Vagina (tissue), 2 donors: ENCODE data around the gene PLK5. TPM values are rescaled to one million over a fixed set of nuclear protein-coding genes. Genes with fewer than 3 reads are reported as not detected.

Source experiments
- DNase-seq, 2 donors: peaks; one replicate each; pipeline ENCODE4 v3.0.0-alpha.2; 2017; ENCODE audit errors: extremely low spot score in 2 of 2
- H3K27ac ChIP-seq: fragments of 200-600 bp; sonication (generic); one replicate; pipeline ENCODE4 v1.5.1; 2019
- H3K27me3 ChIP-seq: fragments of 200-600 bp; sonication (generic); one replicate; pipeline ENCODE4 v1.5.1; 2019
- H3K36me3 ChIP-seq, 2 donors: fragments of 200-600 bp; sonication (generic); one replicate each; pipeline ENCODE4 v1.5.1; 2017 to 2019
- H3K4me1 ChIP-seq: fragments of 200-600 bp; sonication (generic); one replicate; pipeline ENCODE4 v1.5.1; 2019
- H3K4me3 ChIP-seq, 2 donors: fragments of 200-600 bp; sonication (generic); 1 replicate in 1 of 2; 2 replicates in 1 of 2; pipeline ENCODE4 v1.5.1; 2016 to 2019
- H3K9me3 ChIP-seq: fragments of 200-600 bp; sonication (generic); one replicate; pipeline ENCODE4 v1.5.1; 2019
- CTCF ChIP-seq, 3 experiments: fragments of 450-650 bp in 2 of 3; fragments of 200-600 bp in 1 of 3; sonication (generic) in 1 of 3; IDR thresholded peaks; one replicate each; pipeline ENCODE4 v1.5.1; 2017 to 2019; ENCODE audit warnings: antibody characterized with exemption in 3 of 3, mild to moderate bottlenecking in 2 of 3, moderate library complexity in 2 of 3
- POLR2A ChIP-seq, 2 donors: fragments of 450-650 bp; IDR thresholded peaks; one replicate each; pipeline ENCODE4 v1.6.1; 2017; ENCODE audit warnings: antibody characterized with exemption in 2 of 2, mild to moderate bottlenecking in 2 of 2, moderate library complexity in 2 of 2
- POLR2AphosphoS5 ChIP-seq, 2 donors: sonication (generic); formaldehyde crosslinking; IDR thresholded peaks; one replicate each; pipeline ENCODE4 v1.9.0; 2017; ENCODE audit warnings: antibody characterized with exemption in 2 of 2, mild to moderate bottlenecking in 2 of 2, low read depth in 1 of 2; ENCODE audit not compliant: insufficient read depth in 1 of 2
- intact Hi-C: fragments of 100-400 bp; cut with DNase I; formaldehyde crosslinking; loops from one replicate; pipeline ENCODE4 v1.15.1; 2023
- total RNA-seq: library from RNA; depleted of rRNA; stranded (reverse); fragments of >200 nt; gene quantifications from one replicate; pipeline ENCODE4 v1.2.3, GENCODE V29; 2016

PLK5 gene
- total RNA-seq, 1 donor from 2014 or later, result 0.49 TPM

GRCh38 chr19:1561236-1561842, 37.5 kb downstream of the PLK5 start:
- no peak for TF ChIP-seq CTCF (IDR thresholded peaks at IDR 0.05)
- Histone ChIP-seq H3K4me3 (no peak overlapping the region), H3K4me1 (peaks cover 24% of the 10 kb centered on the region), H3K9me3 (no peaks in the 10 kb centered on the region), H3K36me3 (peaks cover 0 to 3% of the 10 kb centered on the region in 2 donors), H3K27me3 (no peaks in the 10 kb centered on the region), H3K27ac (no peak overlapping the region)
- no peak for DNase-seq
- intact Hi-C loops, result no loop called here

- Histone ChIP-seq H3K4me3 (no peak overlapping the region), H3K36me3 (no peaks in the 10 kb centered on the region), H3K9me3 (no peaks in the 10 kb centered on the region), H3K4me1 (peaks cover 24% of the 10 kb centered on the region), H3K27ac (no peak overlapping the region), H3K27me3 (no peaks in the 10 kb centered on the region)
- intact Hi-C loops, result no loop called here
- TF ChIP-seq CTCF (IDR thresholded peaks at IDR 0.05) (no peak), POLR2A (IDR thresholded peaks at IDR 0.05) (no peak), POLR2AphosphoS5 (IDR thresholded peaks at IDR 0.05; ENCODE audit: insufficient read depth in 1 of 2, low read depth in 1 of 2) (no peak)
- DNase-seq, result no peak
These were observed 39.4 kb downstream of the PLK5 start for GRCh38 chr19:1563251-1563650.

- intact Hi-C loops, result no loop called here
- peak overlapping the region; percentile 78 for H3K27ac ChIP-seq
- no peaks in the 10 kb centered on the region for H3K9me3 ChIP-seq
- DNase-seq, result no peak
- H3K27me3 ChIP-seq, result no peaks in the 10 kb centered on the region
- H3K4me1 ChIP-seq, result peaks cover 18% of the 10 kb centered on the region
- TF ChIP-seq CTCF (IDR thresholded peaks at IDR 0.05) (no peak), POLR2A (IDR thresholded peaks at IDR 0.05) (peak in 1 of 2 donors; percentile 57), POLR2AphosphoS5 (IDR thresholded peaks at IDR 0.05; ENCODE audit: insufficient read depth in 1 of 2, low read depth in 1 of 2) (peak in 1 of 2 donors; percentile 88)
- peak overlapping the region; percentile 49 to 74 for H3K4me3 ChIP-seq
- no peaks in the 10 kb centered on the region for H3K36me3 ChIP-seq
These were observed 42.7 kb downstream of the PLK5 start for GRCh38 chr19:1566392-1567115.

- TF ChIP-seq CTCF (IDR thresholded peaks at IDR 0.05), result no peak
- no peak for TF ChIP-seq POLR2A (IDR thresholded peaks at IDR 0.05)
- TF ChIP-seq POLR2AphosphoS5 (IDR thresholded peaks at IDR 0.05; ENCODE audit: insufficient read depth in 1 of 2, low read depth in 1 of 2), result no peak
- intact Hi-C loops, result no loop called here
- DNase-seq, result no peak
These were observed 43.4 kb downstream of the PLK5 start for GRCh38 chr19:1567116-1567847.

More at GRCh38 chr19:1567116-1567847, 43.4 kb downstream of the PLK5 start:
- Histone ChIP-seq H3K27me3 (no peaks in the 10 kb centered on the region), H3K4me1 (peaks cover 18% of the 10 kb centered on the region), H3K36me3 (no peaks in the 10 kb centered on the region), H3K27ac (peak overlapping the region; percentile 78), H3K9me3 (no peaks in the 10 kb centered on the region), H3K4me3 (peak overlapping the region; percentile 49 to 74)
